GM23338 (cell line): ENCODE results near the gene FOXP1. TPM values are rescaled to one million over a fixed set of nuclear protein-coding genes. Genes with fewer than 3 reads are reported as not detected.

ENCODE experiments used
- CTCF ChIP-seq, 2 experiments: fragments of 200-600 bp in 1 of 2; sonication (generic) in 1 of 2; conservative IDR thresholded peaks; 2 replicates each; pipeline versions ENCODE4 v1.5.1 to v1.6.1; 2016 to 2017; ENCODE audit warnings: antibody characterized with exemption in 2 of 2, low read depth in 2 of 2, mild to moderate bottlenecking in 2 of 2, moderate library complexity in 1 of 2
- EZH2 ChIP-seq: fragments of 200-600 bp; sonication (generic); IDR thresholded peaks from one replicate; pipeline ENCODE4 v1.8.0; 2017; ENCODE audit warnings: antibody characterized with exemption, mild to moderate bottlenecking, low read depth; ENCODE audit not compliant: unreplicated experiment
- JUNB ChIP-seq: IDR thresholded peaks from one replicate; pipeline ENCODE4 v1.6.1; 2016; ENCODE audit warnings: antibody characterized with exemption; ENCODE audit not compliant: unreplicated experiment
- ZNF331 ChIP-seq: fragments of 250-450 bp; sonication (Bioruptor Pico); IDR thresholded peaks from 2 replicates; pipeline ENCODE4 v1.5.0; 2020; ENCODE audit warnings: low read depth, mild to moderate bottlenecking, moderate library complexity
- ZNF462 ChIP-seq: fragments of 250-450 bp; sonication (Bioruptor Pico); IDR thresholded peaks from 2 replicates; pipeline ENCODE4 v1.5.0; 2020; ENCODE audit warnings: mild to moderate bottlenecking, moderate library complexity
- polyA plus RNA-seq: library from polyadenylated mRNA; unstranded; fragments of >200 nt; fragmentation: Nextera tagmentation; extraction: Ambion mirVana; gene quantifications from 2 replicates; pipeline ENCODE4 v1.2.1, GENCODE V29; 2016
- total RNA-seq: library from RNA; depleted of rRNA; stranded (reverse); fragments of >200 nt; shearing (Covaris generic); gene quantifications from 2 replicates; pipeline ENCODE4 v1.2.3, GENCODE V29; 2014

FOXP1 gene
- total and polyA plus RNA-seq, 2 experiments from 2014 or later, result 32.9 to 35.5 TPM

- TF ChIP-seq ZNF462 (CRISPR knock-in tag), result no peak
- TF ChIP-seq JUNB, result no peak
- TF ChIP-seq CTCF (conservative IDR thresholded peaks at IDR 0.05; ENCODE audit: low read depth in 2 of 2), result no peak
- TF ChIP-seq EZH2, result no peak
- TF ChIP-seq ZNF331, result no peak
Observed at GRCh38 chr3:71584394-71585011, 975 bp upstream of the FOXP1 start (continued).
